Lower lobe of right lung (tissue), 2 donors: ENCODE data around the gene EHMT1. TPM values are rescaled to one million over a fixed set of nuclear protein-coding genes. Genes with fewer than 3 reads are reported as not detected.
A peak's percentile ranks its signal among the peaks of the same experiment; 100 is the strongest.

Experiments
- ATAC-seq, 2 donors: fragments of 200-7000 bp; cut with Tn5 transposase; one replicate each; pipeline ENCODE4 v1.9.1; 2020 to 2022; ENCODE audit warnings: mild to moderate bottlenecking in 2 of 2, moderate library complexity in 2 of 2
- DNase-seq: peaks from one replicate; pipeline ENCODE4 v3.0.0-alpha.2; 2020
- H3K27ac ChIP-seq: fragments of 200-600 bp; one replicate; pipeline ENCODE4 v1.8.0; 2022
- H3K27me3 ChIP-seq: fragments of 200-600 bp; one replicate; pipeline ENCODE4 v1.8.0; 2022; ENCODE audit warnings: low read depth
- H3K36me3 ChIP-seq: fragments of 200-600 bp; one replicate; pipeline ENCODE4 v1.8.0; 2022; ENCODE audit warnings: mild to moderate bottlenecking
- H3K4me1 ChIP-seq: fragments of 200-600 bp; one replicate; pipeline ENCODE4 v1.8.0; 2022
- H3K4me3 ChIP-seq: fragments of 200-600 bp; one replicate; pipeline ENCODE4 v1.8.0; 2022; ENCODE audit warnings: mild to moderate bottlenecking
- H3K9me3 ChIP-seq: fragments of 200-600 bp; one replicate; pipeline ENCODE4 v1.8.0; 2022
- intact Hi-C: fragments of 100-400 bp; cut with DNase I; formaldehyde crosslinking; loops from one replicate; pipeline ENCODE4 v1.11.0; 2022
- total RNA-seq: library from RNA; stranded (reverse); fragmentation: NEBNext Ultra II Directional; extraction: Animal tissue kit (Norgen Biotek cat#: 25700); gene quantifications from one replicate; pipeline ENCODE4 v1.2.1, GENCODE V29; 2021
- TF ChIP-seq, protein P1 (sequence below): fragments of 200-600 bp; IDR thresholded peaks from one replicate; pipeline ENCODE4 v1.8.0; 2022; ENCODE audit warnings: antibody characterized with exemption, mild to moderate bottlenecking
- donor health status: DM: no; HTN: yes; CAD: no; lungs with severe emphysema.

Gene EHMT1
- total RNA-seq, 1 donor from 2014 or later, result 73.5 TPM

DNA sequence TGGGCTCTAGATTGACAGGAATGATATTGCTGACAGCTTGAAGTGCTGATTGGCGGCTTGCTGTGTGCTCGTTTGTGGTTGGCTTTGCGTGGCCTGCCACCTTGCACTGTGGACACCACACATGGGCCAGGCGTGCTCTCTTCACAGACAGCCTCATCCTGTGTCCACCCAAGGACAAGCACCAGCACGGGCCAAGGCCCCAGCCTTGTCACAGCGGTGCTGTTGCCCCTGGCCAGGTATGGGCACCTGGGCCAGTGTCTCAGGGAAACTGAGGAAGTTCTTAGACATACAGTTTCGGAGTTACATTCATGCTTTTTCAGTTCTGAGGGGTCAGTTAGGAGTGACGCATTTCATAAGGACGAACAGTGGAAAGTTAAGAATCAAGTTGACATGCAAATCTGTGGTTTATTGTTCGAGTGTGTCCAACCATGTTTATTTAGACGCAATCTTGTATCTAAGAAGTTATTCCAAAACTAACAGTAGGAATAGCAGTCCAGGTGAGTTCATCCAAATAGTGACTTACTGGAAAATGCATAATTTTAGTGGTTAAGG, 125.9 kb downstream of the EHMT1 start:
- TF ChIP-seq, protein P1, sequence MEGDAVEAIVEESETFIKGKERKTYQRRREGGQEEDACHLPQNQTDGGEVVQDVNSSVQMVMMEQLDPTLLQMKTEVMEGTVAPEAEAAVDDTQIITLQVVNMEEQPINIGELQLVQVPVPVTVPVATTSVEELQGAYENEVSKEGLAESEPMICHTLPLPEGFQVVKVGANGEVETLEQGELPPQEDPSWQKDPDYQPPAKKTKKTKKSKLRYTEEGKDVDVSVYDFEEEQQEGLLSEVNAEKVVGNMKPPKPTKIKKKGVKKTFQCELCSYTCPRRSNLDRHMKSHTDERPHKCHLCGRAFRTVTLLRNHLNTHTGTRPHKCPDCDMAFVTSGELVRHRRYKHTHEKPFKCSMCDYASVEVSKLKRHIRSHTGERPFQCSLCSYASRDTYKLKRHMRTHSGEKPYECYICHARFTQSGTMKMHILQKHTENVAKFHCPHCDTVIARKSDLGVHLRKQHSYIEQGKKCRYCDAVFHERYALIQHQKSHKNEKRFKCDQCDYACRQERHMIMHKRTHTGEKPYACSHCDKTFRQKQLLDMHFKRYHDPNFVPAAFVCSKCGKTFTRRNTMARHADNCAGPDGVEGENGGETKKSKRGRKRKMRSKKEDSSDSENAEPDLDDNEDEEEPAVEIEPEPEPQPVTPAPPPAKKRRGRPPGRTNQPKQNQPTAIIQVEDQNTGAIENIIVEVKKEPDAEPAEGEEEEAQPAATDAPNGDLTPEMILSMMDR, result no peak
- Histone ChIP-seq H3K4me3 (no peak overlapping the region), H3K9me3 (no peaks in the 10 kb centered on the region), H3K4me1 (no peaks in the 10 kb centered on the region), H3K27me3 (no peaks in the 10 kb centered on the region), H3K36me3 (peaks cover 74% of the 10 kb centered on the region), H3K27ac (no peak overlapping the region)
- DNase-seq (no peak), ATAC-seq (no peak)
- intact Hi-C loops, result no loop called here

DNA sequence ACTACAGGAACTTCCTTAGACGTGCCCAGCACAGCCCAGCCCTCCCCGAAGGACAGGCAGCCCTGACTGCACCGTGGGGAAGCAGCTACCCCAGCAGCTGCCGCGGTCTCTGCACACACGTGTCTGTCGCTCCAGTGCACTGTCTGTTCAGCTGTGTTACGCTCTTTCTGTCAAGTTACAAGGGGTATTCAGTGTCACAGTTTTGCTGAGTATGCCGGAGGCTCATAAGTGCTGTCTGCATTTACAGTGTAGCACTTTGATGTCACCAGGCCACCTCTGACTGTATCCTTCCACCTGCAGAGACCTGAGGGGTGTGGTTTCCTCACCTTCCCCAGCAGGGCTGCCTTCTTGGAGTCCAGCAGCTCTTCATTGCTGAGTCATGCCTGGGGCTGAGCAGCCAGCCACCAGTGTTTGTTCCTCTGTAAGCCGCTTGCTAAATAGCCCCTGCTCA, 126.8 kb downstream of the EHMT1 start:
- H3K4me1 ChIP-seq, result no peaks in the 10 kb centered on the region
- ATAC-seq, result peak in 1 of 2 donors; percentile 62
- no peak overlapping the region for H3K4me3 ChIP-seq
- peaks cover 69% of the 10 kb centered on the region for H3K36me3 ChIP-seq
- no peaks in the 10 kb centered on the region for H3K27me3 ChIP-seq
- no peak for DNase-seq
- no peaks in the 10 kb centered on the region for H3K9me3 ChIP-seq
- TF ChIP-seq, protein P1, result no peak
- intact Hi-C loops, result no loop called here
- H3K27ac ChIP-seq, result no peak overlapping the region

DNA sequence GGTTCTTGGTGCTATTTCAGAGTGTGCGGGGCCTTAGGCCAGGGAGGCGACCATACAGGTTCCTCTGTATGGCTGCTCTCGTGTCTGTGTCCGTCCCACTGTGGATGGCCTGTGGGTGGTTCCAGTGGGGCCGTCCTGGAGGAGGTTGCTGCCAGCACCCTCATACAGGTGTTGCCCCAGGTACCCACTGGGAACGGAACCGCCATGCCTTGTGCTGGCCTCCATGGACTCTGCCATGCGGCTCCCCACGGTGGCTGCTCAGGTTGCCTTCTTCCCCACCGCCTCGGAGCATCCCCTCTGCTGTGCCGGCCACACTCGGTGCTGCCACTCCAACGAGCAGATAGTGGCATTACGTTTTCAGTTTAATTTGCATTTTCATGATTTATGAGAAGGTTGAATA, 129.5 kb downstream of the EHMT1 start:
- H3K27me3 ChIP-seq, result no peaks in the 10 kb centered on the region
- no peak overlapping the region for H3K4me3 ChIP-seq
- no peak for DNase-seq
- ATAC-seq, result no peak
- intact Hi-C loops, result no loop called here
- H3K9me3 ChIP-seq, result no peaks in the 10 kb centered on the region
- H3K27ac ChIP-seq, result no peak overlapping the region
- TF ChIP-seq, protein P1, result no peak
- H3K4me1 ChIP-seq, result no peaks in the 10 kb centered on the region
- H3K36me3 ChIP-seq, result peaks cover 71% of the 10 kb centered on the region

DNA sequence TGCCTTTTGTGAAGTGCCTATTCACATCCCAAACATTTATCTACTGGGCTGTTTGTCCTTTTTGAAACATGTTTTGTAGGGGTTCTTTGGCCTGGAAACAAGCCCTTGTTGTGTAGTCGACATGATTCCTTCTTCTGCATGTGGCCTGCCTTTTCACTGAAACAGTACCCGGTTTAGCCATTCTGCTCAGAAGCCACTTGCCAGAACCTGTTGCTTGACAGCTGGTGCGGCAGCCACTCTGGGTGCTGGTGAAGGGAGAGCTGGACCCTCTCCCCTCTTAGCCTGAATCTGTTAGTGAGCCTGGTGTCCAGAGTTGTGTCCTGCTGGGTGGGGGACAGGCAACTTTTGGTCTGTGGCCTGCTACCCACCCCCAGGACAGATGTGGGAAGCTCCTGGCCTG, 129.9 kb downstream of the EHMT1 start:
- H3K27ac ChIP-seq, result no peak overlapping the region
- H3K4me1 ChIP-seq, result no peaks in the 10 kb centered on the region
- TF ChIP-seq, protein P1, result no peak
- no peaks in the 10 kb centered on the region for H3K9me3 ChIP-seq
- H3K27me3 ChIP-seq, result no peaks in the 10 kb centered on the region
- intact Hi-C loops, result no loop called here
- DNase-seq, result no peak
- no peak overlapping the region for H3K4me3 ChIP-seq
- peaks cover 71% of the 10 kb centered on the region for H3K36me3 ChIP-seq
- no peak for ATAC-seq

DNA sequence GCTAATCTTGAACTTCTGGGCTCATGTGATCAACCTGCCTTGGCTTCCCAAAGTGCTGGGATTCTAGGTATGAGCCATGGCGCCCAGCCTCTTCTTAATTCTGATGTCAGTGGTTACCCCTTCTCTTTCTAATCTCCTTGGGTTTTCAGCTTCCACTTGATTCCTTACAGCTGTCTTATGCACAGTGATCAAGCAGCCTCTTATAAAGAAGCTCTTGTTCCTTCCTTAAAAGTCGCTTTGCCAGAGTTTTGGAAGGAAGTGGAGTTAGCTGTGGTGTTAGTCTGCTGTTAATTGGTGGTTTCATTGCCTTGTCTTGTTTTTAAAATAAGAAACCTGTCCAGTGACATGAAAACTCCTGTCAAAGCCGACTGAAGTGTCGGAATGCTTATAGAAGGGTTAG, 130.7 kb downstream of the EHMT1 start:
- Histone ChIP-seq H3K4me3 (no peak overlapping the region), H3K36me3 (peaks cover 71% of the 10 kb centered on the region), H3K4me1 (no peaks in the 10 kb centered on the region), H3K27ac (no peak overlapping the region), H3K27me3 (no peaks in the 10 kb centered on the region), H3K9me3 (no peaks in the 10 kb centered on the region)
- intact Hi-C loops, result no loop called here
- TF ChIP-seq, protein P1, result no peak
- DNase-seq, result no peak
- ATAC-seq, result no peak

DNA sequence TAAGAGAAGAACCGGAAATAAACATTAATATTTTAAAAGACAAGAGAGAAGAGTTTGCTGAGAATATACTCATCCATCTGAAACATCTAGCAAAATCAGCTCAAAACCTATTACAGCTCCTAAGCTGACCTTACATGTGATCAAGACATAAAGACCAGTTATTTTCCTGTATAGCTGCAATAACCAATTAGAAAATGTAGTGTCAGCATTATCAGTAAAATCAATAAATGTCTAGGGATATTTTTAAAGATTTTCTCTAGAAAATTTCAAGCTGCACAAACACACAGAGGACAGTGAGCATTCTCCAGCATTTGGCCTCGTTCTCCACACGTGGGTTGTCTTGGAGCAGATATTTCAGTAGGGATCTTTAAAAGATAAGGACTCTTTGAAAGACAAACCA, 131.2 kb downstream of the EHMT1 start:
- Histone ChIP-seq H3K36me3 (peaks cover 71% of the 10 kb centered on the region), H3K27me3 (no peaks in the 10 kb centered on the region), H3K9me3 (no peaks in the 10 kb centered on the region), H3K4me1 (no peaks in the 10 kb centered on the region), H3K27ac (no peak overlapping the region), H3K4me3 (no peak overlapping the region)
- ATAC-seq, result no peak
- TF ChIP-seq, protein P1, result no peak
- DNase-seq, result no peak
- intact Hi-C loops, result no loop called here
